HS-27A (cell line): ENCODE data around the gene PPIL6.

Experiments used
- DNase-seq: peaks from one replicate; pipeline ENCODE4 v3.0.0-alpha.2; 2012; ENCODE audit warnings: low read depth, missing footprints

The PPIL6 gene

GRCh38 chr6:109449064-109449794 lies 8.8 kb upstream of the PPIL6 start:
- DNase-seq: no peak

- no peak for DNase-seq
Measured at GRCh38 chr6:109448615-109449014, 8.2 kb upstream of the PPIL6 start.

GRCh38 chr6:109447878-109448555 lies 7.6 kb upstream of the PPIL6 start:
- no peak for DNase-seq

GRCh38 chr6:109447087-109447486 lies 6.7 kb upstream of the PPIL6 start:
- DNase-seq: no peak

- no peak for DNase-seq
Measured at GRCh38 chr6:109446541-109446940, 6.1 kb upstream of the PPIL6 start.

DNA sequence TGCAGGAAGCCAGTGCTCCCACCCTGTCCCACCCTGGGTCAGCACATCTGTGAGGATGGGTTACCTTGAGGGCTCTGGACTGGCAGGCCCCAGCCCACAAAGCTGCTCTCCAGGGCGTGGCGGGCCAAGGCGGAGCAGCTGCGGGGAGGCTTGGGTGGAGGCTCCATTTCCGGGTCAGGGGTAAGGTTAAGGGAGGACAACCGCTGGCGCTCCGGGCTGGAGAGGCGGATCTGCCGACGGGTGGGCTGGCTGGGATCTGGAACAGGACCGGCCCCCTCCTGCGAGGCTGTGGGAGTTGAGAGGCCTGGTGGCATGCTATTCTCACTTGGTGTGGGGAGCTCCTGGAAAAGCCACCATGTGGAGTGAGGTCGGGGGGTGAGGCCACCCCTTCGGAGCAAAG lies 5.6 kb upstream of the PPIL6 start:
- no peak for DNase-seq

DNA sequence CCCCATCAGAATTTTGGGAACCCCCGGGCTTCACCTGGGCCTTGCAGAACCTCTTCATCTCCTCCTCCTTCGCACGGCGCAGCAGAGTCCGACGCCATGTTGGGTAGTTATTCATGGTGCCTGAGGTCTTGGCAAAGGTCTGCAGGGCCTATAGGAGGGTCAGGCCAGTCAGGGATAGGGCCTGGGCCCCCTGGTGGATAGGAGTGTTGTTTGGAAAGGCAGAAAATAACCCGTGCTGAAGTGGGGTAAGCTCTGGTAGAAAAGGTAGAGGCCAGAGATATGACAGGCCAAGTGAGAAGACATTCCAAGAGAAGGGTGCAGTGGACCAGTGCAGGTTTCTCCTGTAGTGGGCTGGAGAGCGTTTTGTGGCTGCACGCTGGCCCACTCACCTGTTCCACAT lies 5.0 kb upstream of the PPIL6 start:
- DNase-seq: no peak

DNA sequence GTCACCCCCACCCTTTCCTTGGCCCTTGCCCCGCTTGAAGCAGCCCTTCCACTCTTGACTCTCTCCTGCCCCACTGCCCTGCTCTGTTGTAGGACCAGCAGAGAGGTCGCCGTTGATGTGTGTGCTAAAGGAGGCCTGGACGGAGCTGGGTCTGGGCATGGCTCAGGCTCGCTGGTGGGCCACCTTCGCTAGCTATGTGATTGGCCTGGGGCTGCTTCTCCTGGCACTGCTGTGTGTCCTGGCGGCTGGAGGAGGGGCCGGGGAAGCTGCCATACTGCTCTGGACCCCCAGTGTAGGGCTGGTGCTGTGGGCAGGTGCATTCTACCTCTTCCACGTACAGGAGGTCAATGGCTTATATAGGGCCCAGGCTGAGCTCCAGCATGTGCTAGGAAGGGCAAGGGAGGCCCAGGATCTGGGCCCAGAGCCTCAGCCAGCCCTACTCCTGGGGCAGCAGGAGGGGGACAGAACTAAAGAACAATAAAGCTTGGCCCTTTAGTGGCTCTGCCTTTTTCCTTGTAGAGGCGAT lies 3.1 kb upstream of the PPIL6 start:
- no peak for DNase-seq

DNA sequence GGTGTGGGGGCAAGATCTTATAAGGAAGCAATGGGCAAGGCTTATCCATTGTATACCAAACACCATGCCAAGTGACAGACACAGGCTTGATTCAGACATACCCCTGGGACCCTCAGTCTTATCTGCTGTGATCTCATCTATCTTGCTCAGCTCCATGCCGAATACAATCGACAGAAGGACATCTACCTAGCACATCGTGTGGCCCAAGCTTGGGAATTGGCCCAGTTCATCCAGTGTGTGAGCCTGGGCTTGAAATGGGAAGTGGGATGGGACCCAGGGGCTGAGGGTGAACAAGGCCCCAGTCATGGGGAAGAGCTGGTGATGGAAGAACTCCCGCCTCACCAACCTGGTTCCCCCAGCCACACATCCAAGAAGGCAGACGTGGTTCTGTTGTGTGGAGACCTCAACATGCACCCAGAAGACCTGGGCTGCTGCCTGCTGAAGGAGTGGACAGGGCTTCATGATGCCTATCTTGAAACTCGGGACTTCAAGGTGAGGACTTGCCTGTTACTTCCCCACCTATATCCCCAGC lies 2.0 kb upstream of the PPIL6 start:
- no peak for DNase-seq

GRCh38 chr6:109441069-109441816 lies 815 bp upstream of the PPIL6 start:
- no peak for DNase-seq

GRCh38 chr6:109436041-109436440 lies 4.4 kb downstream of the PPIL6 start:
- no peak for DNase-seq

DNA sequence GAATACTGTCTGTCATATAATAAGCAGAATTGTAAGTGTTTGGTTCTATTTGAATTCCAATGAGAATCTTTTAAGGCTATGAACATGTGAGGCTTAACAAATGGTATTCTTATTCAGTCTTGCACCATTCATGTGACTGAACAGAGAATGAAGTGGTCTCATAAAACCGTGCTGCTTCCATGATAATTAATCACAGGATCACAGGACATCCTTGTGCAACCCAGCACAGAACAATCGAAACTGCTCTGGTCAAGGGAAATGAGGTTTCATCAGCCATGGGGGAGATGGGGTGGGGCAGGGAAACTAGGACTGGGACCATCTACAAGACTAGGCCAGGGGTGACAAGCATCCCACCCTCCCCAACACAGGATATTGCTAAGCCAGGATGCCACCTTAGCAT lies 6.0 kb downstream of the PPIL6 start:
- no peak for DNase-seq

DNA sequence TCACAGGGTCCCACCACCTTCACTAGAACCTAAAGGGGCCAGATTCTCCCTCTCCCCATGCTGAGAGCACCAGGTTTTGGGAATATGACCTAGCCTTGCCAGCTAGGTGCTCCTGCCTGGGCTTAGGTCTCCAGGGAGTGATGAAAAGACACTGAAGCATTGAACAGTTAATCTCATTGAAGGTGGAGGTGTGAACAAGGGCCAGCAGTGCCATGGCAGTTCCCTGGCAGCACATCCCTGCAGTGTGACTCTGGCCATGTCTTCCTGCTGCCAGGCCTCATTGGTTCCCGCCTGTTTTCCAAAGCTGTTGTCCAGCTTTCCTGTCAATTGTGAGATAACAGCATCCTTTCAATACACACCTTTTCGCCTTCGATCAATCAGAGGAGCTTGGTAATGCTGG lies 10.9 kb downstream of the PPIL6 start:
- DNase-seq: no peak

DNA sequence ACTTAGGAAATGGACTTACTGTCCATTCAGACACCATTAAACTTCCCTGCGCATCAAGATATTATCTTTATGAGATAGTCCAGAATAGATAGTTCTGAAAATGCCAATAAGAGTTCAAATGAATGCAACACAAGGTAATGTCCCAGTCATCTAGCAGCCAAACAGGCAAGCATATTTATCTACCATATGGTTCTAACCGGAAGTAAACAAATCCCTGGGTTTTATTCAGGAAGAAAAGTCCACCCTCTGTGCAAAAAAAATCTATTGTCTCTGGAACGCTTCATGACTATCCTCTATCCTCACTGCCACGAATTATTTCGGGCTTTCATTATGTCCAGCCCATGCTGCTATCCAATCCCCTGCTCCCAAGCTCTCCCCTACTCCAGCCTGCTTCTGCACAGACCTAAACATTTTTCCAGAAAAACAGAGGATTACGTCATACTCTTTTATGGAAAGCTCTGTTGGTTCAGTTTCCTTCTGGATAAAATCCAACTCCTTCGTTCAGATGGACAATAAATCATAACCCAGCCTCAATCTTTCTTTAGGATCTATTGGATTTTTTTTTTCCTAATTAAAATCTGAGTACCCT lies 11.4 kb downstream of the PPIL6 start:
- no peak for DNase-seq

- no peak for DNase-seq
Measured at GRCh38 chr6:109424946-109425345, 15.5 kb downstream of the PPIL6 start.

- no peak for DNase-seq
Measured at GRCh38 chr6:109421184-109421583, 19.2 kb downstream of the PPIL6 start.

GRCh38 chr6:109420751-109421150 lies 19.7 kb downstream of the PPIL6 start:
- no peak for DNase-seq

DNA sequence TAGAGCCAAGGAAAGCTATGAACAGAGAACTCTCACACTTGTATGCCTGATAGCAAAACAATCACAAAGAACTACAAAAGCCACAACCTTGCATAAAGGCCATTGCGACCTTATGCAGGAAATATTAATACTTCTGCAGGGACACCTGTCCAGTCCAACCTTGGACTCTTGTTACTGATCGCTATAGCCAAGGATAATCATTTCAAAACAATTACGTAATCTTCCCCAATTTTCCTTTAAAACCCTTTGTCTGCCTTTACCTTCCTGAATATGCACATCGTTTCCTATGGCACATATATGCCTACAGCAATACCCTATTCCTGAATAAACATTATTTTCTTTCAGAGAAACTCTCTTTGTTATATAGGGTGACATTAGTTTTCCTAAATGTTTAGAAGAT lies 22.8 kb downstream of the PPIL6 start:
- no peak for DNase-seq

- DNase-seq: no peak
Measured at GRCh38 chr6:109411034-109411433, 29.4 kb downstream of the PPIL6 start.

DNA sequence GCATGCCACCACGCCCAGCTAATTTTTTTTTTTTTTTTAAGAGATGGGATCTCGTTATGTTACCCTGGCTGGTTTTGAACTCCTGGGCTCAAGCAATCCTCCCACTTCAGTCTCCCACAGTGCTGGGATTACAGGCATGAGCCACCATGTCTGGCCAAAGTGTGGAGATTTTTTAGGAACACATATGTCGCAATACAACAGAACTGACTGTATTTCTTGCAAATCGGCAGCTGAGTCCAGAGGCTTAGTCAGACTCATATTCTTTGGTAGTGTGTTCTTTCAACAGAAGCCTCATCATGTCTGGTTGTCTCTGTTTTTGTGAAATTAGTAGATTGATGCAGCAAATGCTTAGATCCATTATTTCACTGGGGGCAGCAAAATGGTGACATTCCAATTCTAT lies 34.2 kb downstream of the PPIL6 start:
- DNase-seq: no peak

- DNase-seq: no peak
Measured at GRCh38 chr6:109397020-109397419, 43.4 kb downstream of the PPIL6 start.

- no peak for DNase-seq
Measured at GRCh38 chr6:109396046-109396718, 44.2 kb downstream of the PPIL6 start.
